H7 (cell line): ENCODE measurements around the gene CD302. TPM values are rescaled to one million over a fixed set of nuclear protein-coding genes. Genes with fewer than 3 reads are reported as not detected.
A peak's percentile ranks its signal among the peaks of the same experiment; 100 is the strongest.
"Not testable (repeated sequence)": the region's sequence is repeated elsewhere in the genome, so short reads cannot be mapped to it uniquely, and the experiment has no call there.

Source experiments
- DNase-seq: peaks from one replicate; pipeline ENCODE4 v3.0.0; 2012
- H3K27me3 ChIP-seq: 2 replicates; pipeline ENCODE4 v1.6.0; 2011; ENCODE audit warnings: mild to moderate bottlenecking, low read length; ENCODE audit not compliant: control insufficient read depth, insufficient read depth
- H3K36me3 ChIP-seq: replicated peaks from 2 replicates; pipeline ENCODE4 v1.5.1; 2011; ENCODE audit warnings: low read length; ENCODE audit not compliant: control insufficient read depth, insufficient read depth
- H3K4me3 ChIP-seq: 2 replicates; pipeline ENCODE4 v1.5.1; 2011; ENCODE audit warnings: low read depth, mild to moderate bottlenecking, control low read depth, low read length, moderate library complexity; ENCODE audit not compliant: insufficient read depth
- total RNA-seq: library from RNA; depleted of rRNA; stranded (reverse); fragments of >200 nt; shearing (Covaris generic); gene quantifications from 2 replicates; pipeline ENCODE4 v1.2.3, GENCODE V29; 2014; rRNA removed

Gene CD302, protein sequence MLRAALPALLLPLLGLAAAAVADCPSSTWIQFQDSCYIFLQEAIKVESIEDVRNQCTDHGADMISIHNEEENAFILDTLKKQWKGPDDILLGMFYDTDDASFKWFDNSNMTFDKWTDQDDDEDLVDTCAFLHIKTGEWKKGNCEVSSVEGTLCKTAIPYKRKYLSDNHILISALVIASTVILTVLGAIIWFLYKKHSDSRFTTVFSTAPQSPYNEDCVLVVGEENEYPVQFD
- total RNA-seq: 0.33 and 1.2 TPM in 2 replicates

DNA sequence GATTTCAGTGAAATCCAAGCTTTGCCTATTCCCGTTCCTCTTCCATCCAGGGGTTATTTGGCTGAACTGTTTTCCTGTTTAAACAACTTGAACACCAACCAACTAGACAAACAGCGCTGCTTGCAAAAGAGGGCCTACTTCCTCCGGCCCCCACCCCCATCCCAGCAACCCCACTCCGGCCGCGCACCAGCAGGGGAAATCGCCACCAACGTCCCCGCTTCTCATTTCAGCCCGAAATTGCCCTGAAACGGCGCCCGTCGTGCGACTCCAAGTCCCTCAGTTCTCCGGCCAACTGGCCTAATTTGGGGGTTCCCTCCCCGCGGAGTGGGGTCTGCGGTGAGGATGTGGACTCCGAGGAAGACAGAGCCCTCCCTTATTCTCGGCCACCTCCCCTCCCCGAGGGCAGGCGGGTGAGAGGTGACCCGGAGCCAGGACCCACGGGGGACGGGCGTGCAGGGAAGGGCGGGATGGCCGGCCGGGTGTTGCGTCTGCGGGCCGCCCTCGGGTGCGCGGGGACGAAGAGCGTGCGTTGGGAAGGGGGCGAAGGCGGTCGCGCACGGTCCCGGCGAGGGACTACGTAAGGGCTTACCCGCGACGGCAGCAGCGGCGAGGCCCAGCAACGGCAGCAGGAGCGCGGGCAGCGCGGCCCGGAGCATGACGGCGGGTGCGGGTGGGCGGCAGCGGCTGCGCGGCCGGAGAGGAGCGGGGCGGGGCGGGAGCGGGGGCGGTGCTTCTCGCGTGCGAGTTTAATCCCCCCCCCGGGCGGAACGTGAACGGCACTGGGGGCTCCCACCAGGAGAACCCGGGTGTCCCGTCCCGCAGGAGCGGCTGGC, at the start of gene CD302:
Gene CD302, minus strand, starts transcription at position 666 of the 833 bp plus-strand sequence. Its CDS starts 10 bp downstream, at position 656.
- Histone ChIP-seq H3K27me3 (peaks cover 25% of the 10 kb centered on the region), H3K36me3 (no peaks in the 10 kb centered on the region), H3K4me3 (peak within 1 kb of the TSS; percentile 64)
- DNase-seq: peak; percentile 86

DNA sequence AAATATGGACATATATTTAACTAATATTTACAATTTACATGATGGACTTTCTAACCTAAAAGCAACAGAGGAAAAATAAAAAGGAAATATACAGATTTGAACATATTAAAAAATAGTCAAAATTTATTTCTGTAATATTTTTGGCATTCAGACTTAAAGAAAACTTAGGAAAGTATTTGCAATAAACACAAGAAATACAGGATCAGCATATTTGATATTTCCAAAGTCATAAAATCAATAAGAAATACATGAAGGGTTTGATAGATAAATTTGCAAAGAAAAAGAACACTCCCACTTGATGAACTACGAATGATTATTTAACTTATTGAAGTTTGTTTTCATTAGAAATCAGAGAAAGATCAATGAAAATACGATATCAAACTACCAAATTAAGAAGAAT, 48.6 kb upstream of the CD302 start:
- Histone ChIP-seq H3K36me3 (no peaks in the 10 kb centered on the region), H3K4me3 (no peak overlapping the region), H3K27me3 (no peaks in the 10 kb centered on the region; the same call in 1 of the 2 replicates)
- DNase-seq: no peak

DNA sequence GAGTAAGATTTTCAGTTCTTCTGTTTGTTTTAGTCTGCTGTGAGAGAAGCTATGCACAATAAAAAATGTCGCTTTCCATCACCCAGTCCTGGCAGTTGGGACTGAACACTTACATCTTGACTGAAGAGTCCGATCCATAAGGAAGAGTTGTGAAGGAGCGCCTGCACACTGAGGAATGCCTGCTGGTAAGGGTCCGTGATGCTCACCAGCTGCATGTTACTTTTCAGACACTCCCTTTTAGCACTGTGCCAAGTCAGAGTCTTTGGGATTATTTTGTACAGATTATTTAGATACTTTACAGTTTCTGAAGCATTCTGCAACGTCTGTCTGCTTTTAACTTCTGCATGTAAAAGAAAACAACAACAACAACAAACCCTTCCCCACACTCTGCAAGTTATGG, 42.6 kb upstream of the CD302 start:
- no peak overlapping the region for H3K4me3 ChIP-seq
- no peaks in the 10 kb centered on the region for H3K27me3 ChIP-seq
- H3K36me3 ChIP-seq: no peaks in the 10 kb centered on the region
- no peak for DNase-seq

DNA sequence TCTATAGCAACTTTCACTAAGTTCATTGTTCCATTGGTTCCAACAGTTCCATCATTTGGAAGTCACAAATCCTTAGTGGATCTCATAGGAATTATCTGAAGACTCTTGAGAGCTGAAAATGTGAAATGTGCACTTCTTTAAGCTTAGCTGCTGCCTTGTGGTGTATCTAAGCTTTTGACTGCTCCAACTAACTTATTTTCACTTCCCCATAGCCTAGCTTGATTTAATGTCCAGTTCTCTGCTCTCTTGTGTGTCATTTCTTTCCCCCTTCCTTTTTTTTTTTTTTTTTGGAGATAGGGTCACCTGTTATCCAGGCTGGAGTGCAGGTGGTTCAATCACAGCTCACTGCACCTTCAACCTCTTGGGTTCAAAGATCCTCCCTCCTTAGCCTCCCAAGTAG, 34.9 kb upstream of the CD302 start:
- no peak for DNase-seq
- no peaks in the 10 kb centered on the region for H3K36me3 ChIP-seq
- H3K4me3 ChIP-seq: no peak overlapping the region
- peaks cover 12% of the 10 kb centered on the region; the same call in 1 of the 2 replicates for H3K27me3 ChIP-seq

DNA sequence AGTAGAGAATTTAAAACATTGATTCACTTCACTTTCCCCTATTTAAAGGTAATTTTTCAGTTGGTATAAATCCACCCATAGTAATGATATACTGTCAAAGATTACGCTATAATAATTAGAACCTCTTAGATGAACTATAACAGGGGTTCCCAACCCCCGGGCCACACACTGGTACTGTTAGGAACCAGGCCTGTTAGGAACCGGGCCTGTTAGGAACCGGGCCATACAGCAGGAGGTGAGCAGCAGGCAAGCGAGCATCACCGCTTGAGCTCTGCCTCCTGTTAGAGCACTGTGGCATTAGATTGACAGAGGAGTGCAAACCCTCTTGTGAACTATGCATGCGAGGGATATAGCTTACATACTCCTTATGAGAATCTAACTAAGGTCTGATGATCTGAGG, 34.0 kb upstream of the CD302 start:
- H3K4me3 ChIP-seq: no peak overlapping the region
- no peaks in the 10 kb centered on the region for H3K36me3 ChIP-seq
- peaks cover 12% of the 10 kb centered on the region; the same call in 1 of the 2 replicates for H3K27me3 ChIP-seq
- no peak for DNase-seq

DNA sequence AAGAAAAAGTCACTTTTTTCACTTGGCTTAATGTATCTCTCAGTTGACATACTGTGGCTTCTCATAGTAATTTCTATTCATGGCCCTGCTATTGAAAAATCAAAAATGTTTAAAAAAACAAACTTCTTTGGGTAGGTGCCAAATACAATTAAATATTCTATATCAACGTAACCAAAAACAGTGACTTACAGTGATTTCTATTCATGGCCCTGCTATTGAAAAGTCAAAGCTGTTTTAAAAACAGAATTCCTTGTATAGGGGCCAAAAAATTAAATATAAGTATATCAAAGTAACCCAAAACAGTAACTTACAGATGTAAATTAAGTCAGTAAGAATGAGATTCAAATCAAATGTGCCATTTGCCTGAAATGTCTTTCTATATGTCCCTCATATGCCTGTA, 31.4 kb upstream of the CD302 start:
- H3K27me3 ChIP-seq: peaks cover 12% of the 10 kb centered on the region; the same call in 1 of the 2 replicates
- DNase-seq: no peak
- no peaks in the 10 kb centered on the region for H3K36me3 ChIP-seq
- H3K4me3 ChIP-seq: no peak overlapping the region

DNA sequence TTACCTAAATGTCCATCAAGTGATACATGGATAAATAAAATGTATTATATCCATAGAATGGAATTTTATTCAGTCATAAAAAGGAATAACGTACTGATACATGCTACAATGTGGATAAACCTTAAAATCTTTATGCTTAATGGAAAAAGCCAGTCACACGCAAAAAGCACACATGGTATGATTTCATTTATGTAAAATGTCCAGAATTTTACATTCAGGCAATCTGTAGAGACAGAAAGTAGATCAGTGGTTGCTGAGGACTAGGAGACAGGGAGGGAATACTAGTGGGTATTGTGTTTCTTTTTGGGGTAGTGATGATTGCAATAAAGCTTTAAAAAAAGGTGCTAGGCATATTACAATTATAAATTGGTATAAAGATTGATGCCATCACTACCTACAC, 30.7 kb upstream of the CD302 start:
- no peaks in the 10 kb centered on the region for H3K36me3 ChIP-seq
- H3K4me3 ChIP-seq: no peak overlapping the region
- peaks cover 12% of the 10 kb centered on the region; the same call in 1 of the 2 replicates for H3K27me3 ChIP-seq
- no peak for DNase-seq

DNA sequence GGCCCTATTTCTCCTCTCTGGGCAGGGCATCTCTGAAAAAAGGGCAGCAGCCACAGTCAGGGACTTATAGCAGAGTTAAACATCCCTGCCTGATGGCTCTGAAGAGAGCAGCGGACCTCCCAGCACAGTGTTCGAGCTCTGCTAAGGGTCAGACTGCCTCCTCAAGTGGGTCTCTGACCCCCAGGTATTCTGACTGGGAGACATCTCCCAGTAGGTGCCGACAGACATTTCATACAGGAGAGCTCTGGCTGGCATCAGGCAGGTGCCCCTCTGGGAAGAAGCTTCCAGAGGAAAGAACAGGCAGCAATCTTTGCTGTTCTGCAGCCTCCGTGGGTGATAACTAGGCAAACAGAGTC, 24.4 kb upstream of the CD302 start:
- not testable (repeated sequence) for H3K36me3 ChIP-seq, H3K27me3 ChIP-seq, H3K4me3 ChIP-seq, DNase-seq

DNA sequence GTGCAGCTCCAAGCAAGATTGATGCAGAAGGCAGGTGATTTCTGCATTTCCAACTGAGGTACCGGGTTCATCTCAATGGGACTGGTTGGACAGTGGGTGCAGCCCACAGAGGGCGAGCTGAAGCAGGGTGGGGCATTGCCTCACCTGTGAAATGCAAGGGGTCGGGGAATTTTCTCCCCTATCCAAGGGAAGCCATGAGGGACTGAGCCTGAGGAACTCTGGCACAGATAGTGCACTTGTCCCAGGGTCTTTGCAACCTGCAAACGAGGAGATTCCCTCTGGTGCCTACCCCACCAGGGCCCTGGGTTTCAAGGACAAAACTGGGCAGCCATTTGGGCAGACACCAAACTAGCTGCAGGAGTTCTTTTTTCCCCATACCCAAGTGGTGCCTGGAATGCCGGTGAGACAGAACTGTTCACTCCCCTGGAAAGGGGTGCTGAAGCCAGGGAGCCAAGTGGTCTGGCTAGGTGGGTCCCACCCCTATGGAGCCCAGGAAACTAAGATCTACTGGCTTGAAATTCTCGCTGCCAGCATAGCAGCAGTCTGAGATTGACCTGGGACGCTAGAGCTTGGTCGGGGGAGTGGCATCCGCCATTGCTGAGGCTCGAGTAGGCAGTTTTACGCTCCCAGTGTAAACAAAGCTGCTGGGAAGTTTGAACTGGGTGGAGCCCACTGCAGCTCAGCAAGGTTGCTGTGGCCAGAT, 23.9 kb upstream of the CD302 start:
- DNase-seq, H3K4me3 ChIP-seq, H3K36me3 ChIP-seq, H3K27me3 ChIP-seq: not testable (repeated sequence)

DNA sequence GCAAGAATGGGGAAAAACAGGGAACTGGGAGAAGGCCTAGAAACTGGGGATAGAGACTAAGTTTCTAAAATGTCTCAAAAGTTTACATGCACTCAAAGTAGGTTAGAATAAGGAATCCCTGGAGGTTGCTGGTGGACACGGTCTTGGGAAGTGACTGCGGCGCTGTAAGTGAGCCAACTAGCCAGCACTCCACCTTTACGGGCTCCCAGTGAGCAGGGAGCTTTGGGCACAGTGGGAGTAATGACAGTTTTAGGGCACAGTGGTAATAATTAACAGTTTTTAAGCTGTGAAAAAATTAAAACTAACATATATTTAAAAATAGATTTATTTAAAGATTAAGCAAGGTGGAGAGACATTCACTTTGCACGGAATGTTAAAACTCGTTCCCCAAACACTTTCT, 20.9 kb upstream of the CD302 start:
- Histone ChIP-seq H3K27me3 (no peaks in the 10 kb centered on the region), H3K36me3 (no peaks in the 10 kb centered on the region), H3K4me3 (no peak overlapping the region)
- DNase-seq: no peak

DNA sequence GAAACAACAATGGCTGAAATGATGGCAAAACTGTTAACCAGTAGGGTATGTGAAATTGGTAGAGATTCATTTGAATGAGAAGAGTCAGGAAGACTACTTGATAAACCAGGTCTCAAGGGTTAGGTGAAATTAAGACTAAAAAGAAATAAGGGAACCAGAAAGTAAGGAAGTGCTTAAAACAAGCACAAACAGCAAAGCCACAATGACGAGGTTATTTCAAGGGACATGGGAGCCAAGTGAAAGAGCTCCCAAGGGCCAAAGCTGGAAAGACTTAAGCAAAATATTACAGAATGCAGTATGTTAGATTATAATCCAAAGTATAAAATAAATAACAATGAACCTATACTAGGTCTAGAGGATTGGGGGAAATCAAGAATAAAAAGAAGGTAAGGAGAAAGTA, 19.3 kb upstream of the CD302 start:
- no peak for DNase-seq
- no peak overlapping the region for H3K4me3 ChIP-seq
- H3K36me3 ChIP-seq: no peaks in the 10 kb centered on the region
- no peaks in the 10 kb centered on the region for H3K27me3 ChIP-seq

DNA sequence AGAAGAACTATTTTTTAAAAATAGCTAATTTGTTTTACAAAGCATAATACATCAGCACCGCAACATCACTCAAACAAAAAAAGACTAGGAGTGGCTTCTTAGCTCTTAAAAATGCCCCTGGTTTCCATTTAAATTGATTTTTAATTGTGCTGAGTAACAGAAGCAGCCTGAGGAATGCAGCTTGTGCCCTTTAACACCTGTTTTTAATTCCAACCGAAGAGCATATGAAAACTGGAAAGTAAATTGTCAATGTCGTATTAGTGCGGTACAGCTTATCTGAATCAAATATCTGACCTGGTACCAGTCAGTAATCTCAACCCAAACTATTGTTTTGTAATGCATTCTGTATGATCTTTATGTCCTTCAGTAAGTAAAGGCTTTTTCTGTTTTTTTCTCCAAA, 13.2 kb upstream of the CD302 start:
- no peak for DNase-seq
- no peaks in the 10 kb centered on the region for H3K36me3 ChIP-seq
- H3K4me3 ChIP-seq: no peak overlapping the region
- H3K27me3 ChIP-seq: no peaks in the 10 kb centered on the region

DNA sequence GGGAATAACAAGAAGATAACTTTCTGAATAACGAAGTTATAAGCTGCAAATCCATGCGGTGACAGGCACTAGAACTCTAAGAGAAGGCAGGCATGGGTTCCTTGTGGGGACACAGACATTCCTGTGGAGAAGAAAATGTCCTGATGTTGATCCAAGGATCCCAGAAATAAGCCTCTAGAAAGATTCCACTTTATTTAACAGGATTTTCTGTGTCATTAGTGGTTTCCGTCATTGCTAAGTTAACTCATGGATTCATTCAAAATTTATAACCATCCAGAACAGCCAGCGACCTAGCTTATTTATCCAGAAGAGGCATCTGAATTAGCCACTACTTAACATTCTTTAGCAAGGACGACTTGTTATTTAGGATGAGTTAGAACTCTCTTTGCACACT, 10.0 kb upstream of the CD302 start:
- no peaks in the 10 kb centered on the region for H3K36me3 ChIP-seq
- H3K4me3 ChIP-seq: no peak overlapping the region
- no peaks in the 10 kb centered on the region for H3K27me3 ChIP-seq
- no peak for DNase-seq

DNA sequence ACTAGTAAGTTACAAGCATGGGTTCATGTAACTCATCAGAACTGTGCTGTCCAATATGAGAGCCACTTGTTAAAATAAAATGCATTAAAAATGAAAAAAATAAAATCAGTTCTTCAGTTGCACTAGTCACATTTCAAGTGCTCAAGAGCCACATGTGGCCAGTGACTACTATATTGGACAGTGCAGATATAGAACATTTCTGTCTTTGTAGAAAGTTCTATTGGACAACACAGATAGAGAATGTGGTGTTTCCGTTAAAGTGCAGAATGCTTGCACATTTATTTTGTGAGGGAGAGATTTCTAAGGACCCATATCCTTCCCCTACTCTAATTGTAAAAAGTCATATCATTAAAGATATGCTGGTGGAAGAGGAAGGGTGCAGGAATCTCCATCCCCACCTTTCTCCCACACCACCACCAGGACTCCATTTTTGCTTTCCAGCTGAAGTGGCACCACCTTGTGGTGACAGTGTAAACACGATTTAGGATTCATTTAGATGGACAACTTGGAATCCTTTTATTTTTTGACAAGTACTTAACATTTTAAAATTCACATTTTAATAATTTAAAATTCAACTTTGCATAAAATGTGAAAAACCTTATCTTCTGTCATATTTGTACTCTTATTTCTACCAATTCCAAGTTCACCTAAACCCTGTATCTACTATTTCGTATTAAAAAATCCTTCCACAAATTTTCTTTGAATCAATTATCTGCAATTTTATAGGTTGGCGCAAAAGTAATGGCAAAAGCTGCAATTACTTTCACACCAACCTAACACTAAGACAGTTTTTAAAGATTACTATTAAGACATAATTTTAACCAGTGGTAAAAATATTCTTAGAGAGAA, 9.4 kb upstream of the CD302 start:
- DNase-seq: peak; percentile 75
- no peaks in the 10 kb centered on the region for H3K36me3 ChIP-seq
- H3K4me3 ChIP-seq: no peak overlapping the region
- H3K27me3 ChIP-seq: no peaks in the 10 kb centered on the region
